Muscle of leg (tissue), 11 donors: ENCODE results near the gene DNAJC13. TPM values are rescaled to one million over a fixed set of nuclear protein-coding genes. Genes with fewer than 3 reads are reported as not detected.

ENCODE experiments used
- DNase-seq: peaks from one replicate; pipeline ENCODE4 v3.0.0; 2013
- H3K27ac ChIP-seq: one replicate; pipeline ENCODE4 v1.5.1; 2013; ENCODE audit warnings: mild to moderate bottlenecking, low read length, control low read depth
- H3K27me3 ChIP-seq: one replicate; pipeline ENCODE4 v1.6.1; 2013; ENCODE audit warnings: low read length; ENCODE audit not compliant: control insufficient read depth, insufficient read depth
- H3K36me3 ChIP-seq: one replicate; pipeline ENCODE4 v1.6.1; 2013; ENCODE audit warnings: low read length; ENCODE audit not compliant: control insufficient read depth, insufficient read depth
- H3K4me1 ChIP-seq: one replicate; pipeline ENCODE4 v1.6.1; 2013; ENCODE audit warnings: low read length; ENCODE audit not compliant: control insufficient read depth, insufficient read depth
- H3K4me3 ChIP-seq: one replicate; pipeline ENCODE4 v1.5.1; 2013; ENCODE audit warnings: low read length, control low read depth
- H3K9me3 ChIP-seq: replicated peaks from 2 replicates; pipeline ENCODE4 v1.6.1; 2013; ENCODE audit warnings: low read depth, low read length; ENCODE audit not compliant: control insufficient read depth
- WGBS: methylation state at CpG from one replicate; pipeline ENCODE4 v1.1.5; 2013; ENCODE audit warnings: missing lambda C conversion rate; ENCODE audit not compliant: insufficient coverage; 5-methylcytosine and 5-hydroxymethylcytosine counted together
- polyA plus RNA-seq, 8 donors: library from polyadenylated mRNA; unstranded; fragments of 120-200 nt; gene quantifications; one replicate each; pipeline versions ENCODE4 v1.2.1 to v1.2.3, GENCODE V29; 2013; ENCODE audit warnings: inconsistent platforms in 1 of 8, low replicate concordance in 1 of 8; ENCODE audit not compliant: insufficient read length in 8 of 8, insufficient read depth in 1 of 8
- total RNA-seq: library from RNA; stranded (reverse); fragments of 120-200 nt; gene quantifications from one replicate; pipeline ENCODE4 v1.2.4, GENCODE V29; 2013

Gene DNAJC13
- total and polyA plus RNA-seq, 9 donors: 29.9 to 43.1 (median 34.7) TPM

GRCh38 chr3:132564070-132564465 is 146.8 kb downstream of the DNAJC13 start:
- no peak overlapping the region for H3K4me3 ChIP-seq
- no CpG with 5 or more reads among the region's 2 CpGs for WGBS
- peak overlapping the region; percentile 39 for H3K27ac ChIP-seq
- DNase-seq: peak; percentile 59
- H3K4me1 ChIP-seq: no peaks in the 10 kb centered on the region
- peaks cover 5% of the 10 kb centered on the region for H3K36me3 ChIP-seq
- H3K27me3 ChIP-seq: no peaks in the 10 kb centered on the region
- H3K9me3 ChIP-seq: no peaks in the 10 kb centered on the region

- no peak for DNase-seq
- Histone ChIP-seq H3K36me3 (no peaks in the 10 kb centered on the region), H3K9me3 (no peaks in the 10 kb centered on the region), H3K27ac (no peak overlapping the region), H3K4me3 (no peak overlapping the region), H3K27me3 (no peaks in the 10 kb centered on the region), H3K4me1 (no peaks in the 10 kb centered on the region)
- WGBS: no CpG with 5 or more reads among the region's 2 CpGs
Observed at GRCh38 chr3:132568422-132568821, 151.1 kb downstream of the DNAJC13 start.

- Histone ChIP-seq H3K27ac (peak overlapping the region; percentile 31), H3K4me1 (no peaks in the 10 kb centered on the region), H3K27me3 (no peaks in the 10 kb centered on the region), H3K9me3 (no peaks in the 10 kb centered on the region), H3K4me3 (no peak overlapping the region), H3K36me3 (no peaks in the 10 kb centered on the region)
- DNase-seq: peak; percentile 78
- WGBS: 60% methylated on average over 2 of the region's 2 CpGs
Observed at GRCh38 chr3:132569153-132569552, 151.9 kb downstream of the DNAJC13 start.

GRCh38 chr3:132569580-132569979 is 152.3 kb downstream of the DNAJC13 start:
- Histone ChIP-seq H3K9me3 (no peaks in the 10 kb centered on the region), H3K27ac (peak overlapping the region; percentile 45), H3K4me1 (no peaks in the 10 kb centered on the region), H3K27me3 (no peaks in the 10 kb centered on the region), H3K4me3 (no peak overlapping the region), H3K36me3 (no peaks in the 10 kb centered on the region)
- no CpG with 5 or more reads among the region's 1 CpG for WGBS
- no peak for DNase-seq

- peak overlapping the region; percentile 2 for H3K27ac ChIP-seq
- WGBS: no CpG with 5 or more reads among the region's 2 CpGs
- no peaks in the 10 kb centered on the region for H3K9me3 ChIP-seq
- H3K4me3 ChIP-seq: no peak overlapping the region
- peak; percentile 67 for DNase-seq
- no peaks in the 10 kb centered on the region for H3K4me1 ChIP-seq
- no peaks in the 10 kb centered on the region for H3K27me3 ChIP-seq
- no peaks in the 10 kb centered on the region for H3K36me3 ChIP-seq
Observed at GRCh38 chr3:132570016-132570415, 152.7 kb downstream of the DNAJC13 start.

GRCh38 chr3:132573797-132574211 is 156.5 kb downstream of the DNAJC13 start:
- Histone ChIP-seq H3K27ac (peak overlapping the region; percentile 68), H3K36me3 (peaks cover 5% of the 10 kb centered on the region), H3K4me1 (no peaks in the 10 kb centered on the region), H3K9me3 (no peaks in the 10 kb centered on the region), H3K4me3 (no peak overlapping the region), H3K27me3 (no peaks in the 10 kb centered on the region)
- peak; percentile 94 for DNase-seq
- WGBS: no CpG with 5 or more reads among the region's 5 CpGs

- no CpG with 5 or more reads among the region's 1 CpG for WGBS
- H3K4me3 ChIP-seq: no peak overlapping the region
- no peaks in the 10 kb centered on the region for H3K27me3 ChIP-seq
- H3K9me3 ChIP-seq: no peaks in the 10 kb centered on the region
- no peak overlapping the region for H3K27ac ChIP-seq
- no peaks in the 10 kb centered on the region for H3K36me3 ChIP-seq
- H3K4me1 ChIP-seq: no peaks in the 10 kb centered on the region
- no peak for DNase-seq
Observed at GRCh38 chr3:132587401-132587800, 170.1 kb downstream of the DNAJC13 start.

Other genes with a start within 250 kb of the DNAJC13 start
- gene ACP3, start 100.1 kb upstream of the DNAJC13 start, total RNA-seq: 0.44 TPM
- gene ACP3, start 100.1 kb upstream of the DNAJC13 start, polyA plus RNA-seq: 1 to 10 TPM in 2 of 8 donors, under 1 TPM in 6; 0.29 to 3.4 (median 0.69) TPM
- 3.0 TPM for gene ACKR4, start 179.8 kb downstream of the DNAJC13 start, total RNA-seq
- gene ACKR4, start 179.8 kb downstream of the DNAJC13 start, polyA plus RNA-seq: 1 to 10 TPM in 1 of 8 donors, under 1 TPM in 7; 0.28 to 8.0 (median 0.52) TPM
- 13.6 TPM for gene ACAD11, start 242.3 kb downstream of the DNAJC13 start, total RNA-seq
- 10 to 100 TPM in 6 of 8 donors, 1 to 10 TPM in 2; 7.4 to 16.7 (median 10.9) TPM for gene ACAD11, start 242.3 kb downstream of the DNAJC13 start, polyA plus RNA-seq
- gene UBA5, start 242.8 kb downstream of the DNAJC13 start, total RNA-seq: 24.5 TPM
- 10 to 100 TPM; 24.4 to 41.4 (median 34.4) TPM for gene UBA5, start 242.8 kb downstream of the DNAJC13 start, polyA plus RNA-seq